RWPE2 (cell line): ENCODE data around the gene KRT85.

Source experiments
- ATAC-seq: fragments of 200-7000 bp; cut with Tn5 transposase; 3 replicates; pipeline ENCODE4 v1.9.1; 2021; ENCODE audit warnings: low read depth
- DNase-seq: peaks from one replicate; pipeline ENCODE4 v3.0.0-alpha.2; 2020; ENCODE audit warnings: low spot score
- H3K27ac ChIP-seq: fragments of 450-650 bp; 2 replicates; pipeline ENCODE4 v1.5.1; 2017; ENCODE audit warnings: mild to moderate bottlenecking; ENCODE audit not compliant: poor library complexity, severe bottlenecking
- H3K27me3 ChIP-seq: fragments of 250-450 bp; sonication (Bioruptor Pico); 2 replicates; pipeline ENCODE4 v1.5.1; 2021; ENCODE audit warnings: mild to moderate bottlenecking, moderate library complexity; ENCODE audit not compliant: insufficient read depth, poor library complexity, severe bottlenecking
- H3K36me3 ChIP-seq: fragments of 250-450 bp; sonication (Bioruptor Pico); 2 replicates; pipeline ENCODE4 v1.5.1; 2020; ENCODE audit warnings: low read depth, mild to moderate bottlenecking, moderate library complexity
- H3K4me1 ChIP-seq: fragments of 250-450 bp; sonication (Bioruptor Pico); 2 replicates; pipeline ENCODE4 v1.5.1; 2021; ENCODE audit warnings: mild to moderate bottlenecking, moderate library complexity; ENCODE audit not compliant: insufficient read depth, poor library complexity, severe bottlenecking
- H3K4me3 ChIP-seq: fragments of 250-450 bp; sonication (Bioruptor Pico); 2 replicates; pipeline ENCODE4 v1.5.1; 2021; ENCODE audit warnings: mild to moderate bottlenecking, moderate library complexity; ENCODE audit not compliant: severe bottlenecking
- H3K9me3 ChIP-seq: fragments of 250-450 bp; sonication (Bioruptor Pico); 2 replicates; pipeline ENCODE4 v1.5.1; 2021; ENCODE audit warnings: mild to moderate bottlenecking, moderate library complexity; ENCODE audit not compliant: severe bottlenecking
- TF ChIP-seq, protein P1 (sequence below): fragments of 450-650 bp; IDR thresholded peaks from one replicate; pipeline ENCODE4 v1.5.1; 2017; ENCODE audit warnings: mild to moderate bottlenecking, moderate library complexity; ENCODE audit not compliant: poor library complexity, severe bottlenecking

KRT85 gene

DNA sequence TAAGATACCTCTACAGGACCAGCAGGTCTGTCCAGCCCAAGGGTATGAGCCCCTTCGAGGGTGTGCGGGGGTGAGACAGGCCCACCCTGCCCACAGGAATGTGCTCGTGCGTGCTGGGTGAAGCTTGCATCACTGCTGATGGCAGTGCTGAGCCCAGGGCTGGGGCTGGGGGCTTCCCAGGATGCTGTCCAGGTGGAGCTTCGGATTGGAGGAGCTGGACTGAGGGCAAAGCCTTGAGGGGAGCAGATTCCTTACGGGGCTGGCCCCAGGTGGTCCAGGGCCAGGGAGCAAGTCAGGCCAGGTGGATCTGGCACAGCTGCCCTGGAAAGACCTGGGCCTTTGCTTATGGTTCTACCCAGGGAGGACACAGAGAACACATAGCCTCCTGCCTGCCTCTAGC is 2.5 kb upstream of the KRT85 start:
- Histone ChIP-seq H3K36me3 (no peaks in the 10 kb centered on the region), H3K27me3 (no peaks in the 10 kb centered on the region), H3K4me3 (no peak overlapping the region), H3K4me1 (no peaks in the 10 kb centered on the region), H3K27ac (no peak overlapping the region), H3K9me3 (no peaks in the 10 kb centered on the region)
- ATAC-seq (no peak), DNase-seq (no peak)
- TF ChIP-seq, protein P1, sequence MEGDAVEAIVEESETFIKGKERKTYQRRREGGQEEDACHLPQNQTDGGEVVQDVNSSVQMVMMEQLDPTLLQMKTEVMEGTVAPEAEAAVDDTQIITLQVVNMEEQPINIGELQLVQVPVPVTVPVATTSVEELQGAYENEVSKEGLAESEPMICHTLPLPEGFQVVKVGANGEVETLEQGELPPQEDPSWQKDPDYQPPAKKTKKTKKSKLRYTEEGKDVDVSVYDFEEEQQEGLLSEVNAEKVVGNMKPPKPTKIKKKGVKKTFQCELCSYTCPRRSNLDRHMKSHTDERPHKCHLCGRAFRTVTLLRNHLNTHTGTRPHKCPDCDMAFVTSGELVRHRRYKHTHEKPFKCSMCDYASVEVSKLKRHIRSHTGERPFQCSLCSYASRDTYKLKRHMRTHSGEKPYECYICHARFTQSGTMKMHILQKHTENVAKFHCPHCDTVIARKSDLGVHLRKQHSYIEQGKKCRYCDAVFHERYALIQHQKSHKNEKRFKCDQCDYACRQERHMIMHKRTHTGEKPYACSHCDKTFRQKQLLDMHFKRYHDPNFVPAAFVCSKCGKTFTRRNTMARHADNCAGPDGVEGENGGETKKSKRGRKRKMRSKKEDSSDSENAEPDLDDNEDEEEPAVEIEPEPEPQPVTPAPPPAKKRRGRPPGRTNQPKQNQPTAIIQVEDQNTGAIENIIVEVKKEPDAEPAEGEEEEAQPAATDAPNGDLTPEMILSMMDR, result no peak

- H3K4me1 ChIP-seq, result no peaks in the 10 kb centered on the region
- no peak overlapping the region for H3K4me3 ChIP-seq
- H3K36me3 ChIP-seq, result no peaks in the 10 kb centered on the region
- H3K9me3 ChIP-seq, result no peaks in the 10 kb centered on the region
- DNase-seq, result no peak
- H3K27me3 ChIP-seq, result no peaks in the 10 kb centered on the region
- H3K27ac ChIP-seq, result no peak overlapping the region
- TF ChIP-seq, protein P1, result no peak
- no peak for ATAC-seq
Observed at GRCh38 chr12:52369211-52369610, 1.9 kb upstream of the KRT85 start.

- H3K27ac ChIP-seq, result no peak overlapping the region
Observed at GRCh38 chr12:52368508-52368907, 1.2 kb upstream of the KRT85 start.

GRCh38 chr12:52367876-52368275 is 595 bp upstream of the KRT85 start:
- no peaks in the 10 kb centered on the region for H3K36me3 ChIP-seq
- no peaks in the 10 kb centered on the region for H3K9me3 ChIP-seq
- H3K27ac ChIP-seq, result no peak overlapping the region
- H3K4me3 ChIP-seq, result no peak overlapping the region
- H3K4me1 ChIP-seq, result no peaks in the 10 kb centered on the region
- H3K27me3 ChIP-seq, result no peaks in the 10 kb centered on the region
- TF ChIP-seq, protein P1, result no peak
- ATAC-seq, result no peak
- no peak for DNase-seq

More at GRCh38 chr12:52368508-52368907, 1.2 kb upstream of the KRT85 start:
- no peaks in the 10 kb centered on the region for H3K9me3 ChIP-seq
- no peaks in the 10 kb centered on the region for H3K4me1 ChIP-seq
- no peaks in the 10 kb centered on the region for H3K36me3 ChIP-seq
- H3K27me3 ChIP-seq, result no peaks in the 10 kb centered on the region
- TF ChIP-seq, protein P1, result no peak
- ATAC-seq (no peak), DNase-seq (no peak)
- no peak overlapping the region for H3K4me3 ChIP-seq

GRCh38 chr12:52364901-52365489 is 2.3 kb downstream of the KRT85 start:
- Histone ChIP-seq H3K4me1 (no peaks in the 10 kb centered on the region), H3K4me3 (no peak overlapping the region), H3K27me3 (no peaks in the 10 kb centered on the region), H3K36me3 (no peaks in the 10 kb centered on the region), H3K27ac (no peak overlapping the region), H3K9me3 (no peaks in the 10 kb centered on the region)
- no peak for ATAC-seq
- no peak for DNase-seq
- TF ChIP-seq, protein P1, result no peak
